SK-N-SH treated with all-trans-retinoic acid at 6 μM for 48 hours (cell line): ENCODE measurements around the gene AMIGO3.

Experiments
- ATAC-seq: fragments of 200-7000 bp; cut with Tn5 transposase; 3 replicates; pipeline ENCODE4 v1.9.1; 2020; ENCODE audit warnings: mild to moderate bottlenecking, moderate library complexity
- ARNTL ChIP-seq: fragments of 450-650 bp; formaldehyde crosslinking; IDR thresholded peaks from 2 replicates; pipeline ENCODE4 v1.5.0; 2020; ENCODE audit warnings: low read depth, mild to moderate bottlenecking, moderate library complexity, borderline replicate concordance
- BACH2 ChIP-seq: fragments of 250-450 bp; sonication (Bioruptor Pico); IDR thresholded peaks from 2 replicates; pipeline ENCODE4 v1.9.0; 2021; ENCODE audit warnings: mild to moderate bottlenecking, borderline replicate concordance
- CSDC2 ChIP-seq: fragments of 250-450 bp; sonication (Bioruptor Pico); IDR thresholded peaks from 2 replicates; pipeline ENCODE4 v1.5.0; 2020; ENCODE audit warnings: mild to moderate bottlenecking, moderate library complexity
- ESRRG ChIP-seq: fragments of 250-450 bp; sonication (Bioruptor Pico); IDR thresholded peaks from 2 replicates; pipeline ENCODE4 v1.6.1; 2021; ENCODE audit warnings: mild to moderate bottlenecking
- GLIS3 ChIP-seq: fragments of 250-450 bp; sonication (Bioruptor Pico); IDR thresholded peaks from 2 replicates; pipeline ENCODE4 v1.5.0; 2020; ENCODE audit warnings: mild to moderate bottlenecking, moderate library complexity
- ISL1 ChIP-seq: fragments of 250-450 bp; sonication (Bioruptor Pico); IDR thresholded peaks from 2 replicates; pipeline ENCODE4 v2.1.2; 2022; ENCODE audit warnings: mild to moderate bottlenecking, moderate library complexity
- OSR1 ChIP-seq: fragments of 250-450 bp; sonication (Bioruptor Pico); IDR thresholded peaks from 2 replicates; pipeline ENCODE4 v1.8.0; 2022; ENCODE audit warnings: moderate library complexity, mild to moderate bottlenecking, inconsistent platforms
- PPARA ChIP-seq: fragments of 250-450 bp; sonication (Bioruptor Pico); IDR thresholded peaks from 2 replicates; pipeline ENCODE4 v1.5.0; 2020; ENCODE audit warnings: mild to moderate bottlenecking, borderline replicate concordance
- RARB ChIP-seq: fragments of 250-450 bp; sonication (Bioruptor Pico); IDR thresholded peaks from 2 replicates; pipeline ENCODE4 v1.8.0; 2021; ENCODE audit warnings: mild to moderate bottlenecking, moderate library complexity
- SNAI2 ChIP-seq: fragments of 250-450 bp; sonication (Bioruptor Pico); IDR thresholded peaks from 2 replicates; pipeline ENCODE4 v1.5.0; 2020; ENCODE audit warnings: mild to moderate bottlenecking, moderate library complexity
- TCF4 ChIP-seq: fragments of 250-450 bp; sonication (Bioruptor Pico); IDR thresholded peaks from 2 replicates; pipeline ENCODE4 v1.8.0; 2021; ENCODE audit warnings: mild to moderate bottlenecking, moderate library complexity, borderline replicate concordance
- TOX ChIP-seq: fragments of 250-450 bp; sonication (Bioruptor Pico); IDR thresholded peaks from 2 replicates; pipeline ENCODE4 v1.8.0; 2021; ENCODE audit warnings: mild to moderate bottlenecking, moderate library complexity, borderline replicate concordance
- ZC3H10 ChIP-seq: fragments of 250-450 bp; sonication (Bioruptor Pico); IDR thresholded peaks from 2 replicates; pipeline ENCODE4 v1.5.1; 2021; ENCODE audit warnings: mild to moderate bottlenecking, moderate library complexity
- ZFP3 ChIP-seq: fragments of 250-450 bp; sonication (Bioruptor Pico); IDR thresholded peaks from 2 replicates; pipeline ENCODE4 v1.5.0; 2020; ENCODE audit warnings: mild to moderate bottlenecking, moderate library complexity
- ZFP30 ChIP-seq: fragments of 450-650 bp; formaldehyde crosslinking; IDR thresholded peaks from 2 replicates; pipeline ENCODE4 v1.5.0; 2022; ENCODE audit warnings: mild to moderate bottlenecking, moderate library complexity
- ZNF565 ChIP-seq: fragments of 450-650 bp; formaldehyde crosslinking; conservative IDR thresholded peaks from 2 replicates; pipeline ENCODE4 v1.5.0; 2020; ENCODE audit warnings: low read depth, mild to moderate bottlenecking, moderate library complexity
- ZNF70 ChIP-seq: fragments of 450-650 bp; formaldehyde crosslinking; IDR thresholded peaks from 2 replicates; pipeline ENCODE4 v1.5.0; 2020; ENCODE audit warnings: mild to moderate bottlenecking, moderate library complexity
- TF ChIP-seq, protein P1 (sequence below): fragments of 250-450 bp; sonication (Bioruptor Pico); IDR thresholded peaks from 2 replicates; pipeline ENCODE4 v1.8.0; 2020; ENCODE audit warnings: mild to moderate bottlenecking, moderate library complexity, borderline replicate concordance
- TF ChIP-seq, protein P2 (sequence below): fragments of 250-450 bp; sonication (Bioruptor Pico); IDR thresholded peaks from 2 replicates; pipeline ENCODE4 v1.8.0; 2021; ENCODE audit warnings: low read depth, mild to moderate bottlenecking, moderate library complexity, borderline replicate concordance
- TF ChIP-seq, protein P3 (sequence below): fragments of 250-450 bp; sonication (Bioruptor Pico); IDR thresholded peaks from 2 replicates; pipeline ENCODE4 v1.5.1; 2021; ENCODE audit warnings: mild to moderate bottlenecking, moderate library complexity
- TF ChIP-seq, protein P4 (sequence below): fragments of 250-450 bp; sonication (Bioruptor Pico); IDR thresholded peaks from 2 replicates; pipeline ENCODE4 v1.5.1; 2020; ENCODE audit warnings: low read depth, mild to moderate bottlenecking, moderate library complexity
- TF ChIP-seq, protein P5 (sequence below): fragments of 250-450 bp; sonication (Bioruptor Pico); IDR thresholded peaks from 2 replicates; pipeline ENCODE4 v1.5.0; 2020; ENCODE audit warnings: mild to moderate bottlenecking, moderate library complexity

AMIGO3 gene

DNA sequence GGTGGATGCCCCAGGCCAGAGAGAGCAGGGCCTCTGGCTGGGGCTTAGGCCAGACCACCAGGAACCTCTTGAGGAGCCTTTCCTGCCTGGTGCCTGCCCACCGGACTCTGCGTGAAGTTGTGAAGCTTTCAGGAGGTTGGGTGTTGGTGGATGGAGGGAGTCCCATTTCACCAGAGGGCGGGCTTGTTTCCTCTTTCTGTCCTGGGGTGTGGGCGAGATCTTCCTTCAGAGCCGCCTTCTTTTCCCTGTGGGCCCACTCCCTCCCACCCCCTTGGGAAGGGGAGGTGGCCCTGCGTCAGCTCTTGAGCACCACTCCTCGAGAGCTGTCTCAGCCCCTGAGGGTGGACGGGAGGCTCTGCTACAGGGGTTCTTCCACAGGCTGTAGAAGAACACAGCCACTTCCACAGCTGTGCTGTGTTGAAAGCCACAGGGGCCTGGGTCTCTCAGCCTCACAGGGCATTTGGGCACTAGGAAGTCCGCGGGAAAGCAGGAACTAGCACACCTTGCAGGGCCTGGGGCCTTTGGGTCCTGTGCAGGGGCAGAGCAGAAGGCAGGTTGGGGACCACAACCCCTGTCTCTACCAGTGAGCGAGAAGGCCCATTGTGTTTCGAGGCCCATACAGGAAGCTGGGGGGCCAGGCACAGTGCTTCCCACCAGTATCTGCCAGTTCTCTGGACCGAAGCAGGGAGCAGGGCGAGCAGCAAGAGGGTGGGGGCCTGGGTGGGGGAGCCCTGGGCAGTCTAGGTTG, 2.1 kb downstream of the AMIGO3 start:
- no peak for TF ChIP-seq ARNTL
- no peak for TF ChIP-seq RARB
- ATAC-seq = no peak

DNA sequence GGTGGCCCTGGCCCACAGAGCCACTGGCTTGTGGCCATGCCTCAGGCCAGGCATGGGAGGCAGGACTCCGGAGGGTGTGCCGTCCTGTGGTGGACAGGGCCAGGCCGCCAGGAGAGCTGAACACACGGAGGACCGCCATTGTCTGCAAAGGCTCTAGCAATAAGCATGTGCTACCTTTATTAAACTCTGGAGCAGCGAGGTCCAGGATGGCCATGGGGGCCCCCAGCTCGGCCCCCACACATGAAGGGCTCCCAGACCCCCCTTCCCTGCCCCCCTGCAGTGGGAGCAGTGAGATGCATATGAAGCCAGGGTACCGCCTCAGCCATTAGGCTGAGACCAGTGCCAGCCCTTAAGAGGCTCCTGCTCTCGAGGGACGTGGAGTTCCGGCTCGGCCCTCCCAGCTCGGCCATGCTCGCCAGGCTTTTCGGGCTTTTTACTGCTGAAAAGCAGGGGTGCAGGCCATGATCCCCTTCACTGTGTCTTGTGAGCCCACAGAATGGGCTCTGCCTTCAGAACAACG, 2.7 kb downstream of the AMIGO3 start:
- ATAC-seq = no peak
- TF ChIP-seq SNAI2 (CRISPR knock-in tag) = no peak

DNA sequence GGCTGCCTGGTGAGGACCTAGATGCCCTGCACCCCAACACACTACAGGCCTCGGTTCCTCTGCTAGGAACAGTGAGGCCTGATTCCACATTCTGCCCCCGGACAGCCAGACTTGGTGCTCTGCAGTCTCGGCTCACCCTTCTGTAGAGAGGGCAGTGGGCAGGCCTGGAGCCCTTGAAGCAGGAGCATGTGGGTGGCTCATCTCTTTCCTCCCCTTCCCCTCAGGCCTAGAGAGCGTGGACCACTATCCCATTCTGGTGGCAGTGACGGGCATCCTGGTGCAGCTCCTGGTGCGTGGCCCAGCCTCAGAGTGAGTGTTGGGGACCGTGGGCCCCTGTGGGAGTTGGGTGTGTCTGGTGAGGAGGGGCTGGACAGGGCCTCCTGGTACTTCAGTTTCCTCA, 3.3 kb downstream of the AMIGO3 start:
- TF ChIP-seq TOX (CRISPR knock-in tag) (no peak), TCF4 (CRISPR knock-in tag) (no peak), ZFP3 (CRISPR knock-in tag) (no peak), ZFP30 (CRISPR knock-in tag) (no peak), BACH2 (CRISPR knock-in tag) (no peak), ISL1 (CRISPR knock-in tag) (no peak)
- TF ChIP-seq, protein P1, sequence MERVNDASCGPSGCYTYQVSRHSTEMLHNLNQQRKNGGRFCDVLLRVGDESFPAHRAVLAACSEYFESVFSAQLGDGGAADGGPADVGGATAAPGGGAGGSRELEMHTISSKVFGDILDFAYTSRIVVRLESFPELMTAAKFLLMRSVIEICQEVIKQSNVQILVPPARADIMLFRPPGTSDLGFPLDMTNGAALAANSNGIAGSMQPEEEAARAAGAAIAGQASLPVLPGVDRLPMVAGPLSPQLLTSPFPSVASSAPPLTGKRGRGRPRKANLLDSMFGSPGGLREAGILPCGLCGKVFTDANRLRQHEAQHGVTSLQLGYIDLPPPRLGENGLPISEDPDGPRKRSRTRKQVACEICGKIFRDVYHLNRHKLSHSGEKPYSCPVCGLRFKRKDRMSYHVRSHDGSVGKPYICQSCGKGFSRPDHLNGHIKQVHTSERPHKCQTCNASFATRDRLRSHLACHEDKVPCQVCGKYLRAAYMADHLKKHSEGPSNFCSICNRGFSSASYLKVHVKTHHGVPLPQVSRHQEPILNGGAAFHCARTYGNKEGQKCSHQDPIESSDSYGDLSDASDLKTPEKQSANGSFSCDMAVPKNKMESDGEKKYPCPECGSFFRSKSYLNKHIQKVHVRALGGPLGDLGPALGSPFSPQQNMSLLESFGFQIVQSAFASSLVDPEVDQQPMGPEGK (CRISPR knock-in tag) = no peak
- TF ChIP-seq, protein P2, sequence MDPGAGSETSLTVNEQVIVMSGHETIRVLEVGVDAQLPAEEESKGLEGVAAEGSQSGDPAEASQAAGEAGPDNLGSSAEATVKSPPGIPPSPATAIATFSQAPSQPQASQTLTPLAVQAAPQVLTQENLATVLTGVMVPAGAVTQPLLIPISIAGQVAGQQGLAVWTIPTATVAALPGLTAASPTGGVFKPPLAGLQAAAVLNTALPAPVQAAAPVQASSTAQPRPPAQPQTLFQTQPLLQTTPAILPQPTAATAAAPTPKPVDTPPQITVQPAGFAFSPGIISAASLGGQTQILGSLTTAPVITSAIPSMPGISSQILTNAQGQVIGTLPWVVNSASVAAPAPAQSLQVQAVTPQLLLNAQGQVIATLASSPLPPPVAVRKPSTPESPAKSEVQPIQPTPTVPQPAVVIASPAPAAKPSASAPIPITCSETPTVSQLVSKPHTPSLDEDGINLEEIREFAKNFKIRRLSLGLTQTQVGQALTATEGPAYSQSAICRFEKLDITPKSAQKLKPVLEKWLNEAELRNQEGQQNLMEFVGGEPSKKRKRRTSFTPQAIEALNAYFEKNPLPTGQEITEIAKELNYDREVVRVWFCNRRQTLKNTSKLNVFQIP (CRISPR knock-in tag) = no peak
- TF ChIP-seq, all 23 proteins: peak for 0
- no peak for ATAC-seq

DNA sequence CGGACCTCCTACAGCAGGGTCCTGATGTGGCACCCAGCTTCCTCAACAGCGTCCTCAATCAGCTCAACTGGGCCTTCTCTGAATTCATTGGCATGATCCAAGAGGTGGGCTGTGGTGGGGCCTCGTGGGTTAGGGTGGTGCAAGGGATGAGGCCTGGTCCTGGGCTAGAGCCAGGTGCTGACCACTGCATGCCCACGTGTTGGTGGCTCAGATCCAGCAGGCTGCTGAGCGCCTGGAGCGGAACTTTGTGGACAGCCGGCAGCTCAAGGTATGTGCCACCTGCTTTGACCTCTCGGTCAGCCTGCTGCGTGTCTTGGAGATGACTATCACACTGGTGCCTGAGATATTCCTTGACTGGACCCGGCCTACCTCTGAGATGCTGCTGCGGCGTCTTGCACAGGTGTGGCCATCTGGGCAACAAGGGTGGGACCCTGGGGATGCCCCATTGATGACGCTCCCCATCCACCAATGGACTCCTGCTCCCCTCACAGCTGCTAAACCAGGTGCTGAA, 3.8 kb downstream of the AMIGO3 start:
- TF ChIP-seq ZNF70 (CRISPR knock-in tag) (no peak), GLIS3 (no peak), BACH2 (CRISPR knock-in tag) (no peak), ISL1 (CRISPR knock-in tag) (no peak), PPARA (no peak), ZNF565 (CRISPR knock-in tag) (no peak), ESRRG (CRISPR knock-in tag) (no peak), TOX (CRISPR knock-in tag) (no peak), RARB (no peak), ZC3H10 (no peak), OSR1 (no peak), ARNTL (no peak), ZFP3 (CRISPR knock-in tag) (no peak), SNAI2 (CRISPR knock-in tag) (no peak), ZFP30 (CRISPR knock-in tag) (no peak), CSDC2 (CRISPR knock-in tag) (no peak)
- TF ChIP-seq, protein P2 (CRISPR knock-in tag) = no peak
- TF ChIP-seq, protein P3, sequence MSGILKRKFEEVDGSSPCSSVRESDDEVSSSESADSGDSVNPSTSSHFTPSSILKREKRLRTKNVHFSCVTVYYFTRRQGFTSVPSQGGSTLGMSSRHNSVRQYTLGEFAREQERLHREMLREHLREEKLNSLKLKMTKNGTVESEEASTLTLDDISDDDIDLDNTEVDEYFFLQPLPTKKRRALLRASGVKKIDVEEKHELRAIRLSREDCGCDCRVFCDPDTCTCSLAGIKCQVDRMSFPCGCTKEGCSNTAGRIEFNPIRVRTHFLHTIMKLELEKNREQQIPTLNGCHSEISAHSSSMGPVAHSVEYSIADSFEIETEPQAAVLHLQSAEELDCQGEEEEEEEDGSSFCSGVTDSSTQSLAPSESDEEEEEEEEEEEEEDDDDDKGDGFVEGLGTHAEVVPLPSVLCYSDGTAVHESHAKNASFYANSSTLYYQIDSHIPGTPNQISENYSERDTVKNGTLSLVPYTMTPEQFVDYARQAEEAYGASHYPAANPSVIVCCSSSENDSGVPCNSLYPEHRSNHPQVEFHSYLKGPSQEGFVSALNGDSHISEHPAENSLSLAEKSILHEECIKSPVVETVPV (CRISPR knock-in tag) = no peak
- TF ChIP-seq, protein P4, sequence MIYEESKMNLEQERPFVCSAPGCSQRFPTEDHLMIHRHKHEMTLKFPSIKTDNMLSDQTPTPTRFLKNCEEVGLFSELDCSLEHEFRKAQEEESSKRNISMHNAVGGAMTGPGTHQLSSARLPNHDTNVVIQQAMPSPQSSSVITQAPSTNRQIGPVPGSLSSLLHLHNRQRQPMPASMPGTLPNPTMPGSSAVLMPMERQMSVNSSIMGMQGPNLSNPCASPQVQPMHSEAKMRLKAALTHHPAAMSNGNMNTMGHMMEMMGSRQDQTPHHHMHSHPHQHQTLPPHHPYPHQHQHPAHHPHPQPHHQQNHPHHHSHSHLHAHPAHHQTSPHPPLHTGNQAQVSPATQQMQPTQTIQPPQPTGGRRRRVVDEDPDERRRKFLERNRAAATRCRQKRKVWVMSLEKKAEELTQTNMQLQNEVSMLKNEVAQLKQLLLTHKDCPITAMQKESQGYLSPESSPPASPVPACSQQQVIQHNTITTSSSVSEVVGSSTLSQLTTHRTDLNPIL (CRISPR knock-in tag) = no peak
- TF ChIP-seq, protein P5, sequence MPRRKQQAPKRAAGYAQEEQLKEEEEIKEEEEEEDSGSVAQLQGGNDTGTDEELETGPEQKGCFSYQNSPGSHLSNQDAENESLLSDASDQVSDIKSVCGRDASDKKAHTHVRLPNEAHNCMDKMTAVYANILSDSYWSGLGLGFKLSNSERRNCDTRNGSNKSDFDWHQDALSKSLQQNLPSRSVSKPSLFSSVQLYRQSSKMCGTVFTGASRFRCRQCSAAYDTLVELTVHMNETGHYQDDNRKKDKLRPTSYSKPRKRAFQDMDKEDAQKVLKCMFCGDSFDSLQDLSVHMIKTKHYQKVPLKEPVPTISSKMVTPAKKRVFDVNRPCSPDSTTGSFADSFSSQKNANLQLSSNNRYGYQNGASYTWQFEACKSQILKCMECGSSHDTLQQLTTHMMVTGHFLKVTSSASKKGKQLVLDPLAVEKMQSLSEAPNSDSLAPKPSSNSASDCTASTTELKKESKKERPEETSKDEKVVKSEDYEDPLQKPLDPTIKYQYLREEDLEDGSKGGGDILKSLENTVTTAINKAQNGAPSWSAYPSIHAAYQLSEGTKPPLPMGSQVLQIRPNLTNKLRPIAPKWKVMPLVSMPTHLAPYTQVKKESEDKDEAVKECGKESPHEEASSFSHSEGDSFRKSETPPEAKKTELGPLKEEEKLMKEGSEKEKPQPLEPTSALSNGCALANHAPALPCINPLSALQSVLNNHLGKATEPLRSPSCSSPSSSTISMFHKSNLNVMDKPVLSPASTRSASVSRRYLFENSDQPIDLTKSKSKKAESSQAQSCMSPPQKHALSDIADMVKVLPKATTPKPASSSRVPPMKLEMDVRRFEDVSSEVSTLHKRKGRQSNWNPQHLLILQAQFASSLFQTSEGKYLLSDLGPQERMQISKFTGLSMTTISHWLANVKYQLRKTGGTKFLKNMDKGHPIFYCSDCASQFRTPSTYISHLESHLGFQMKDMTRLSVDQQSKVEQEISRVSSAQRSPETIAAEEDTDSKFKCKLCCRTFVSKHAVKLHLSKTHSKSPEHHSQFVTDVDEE = no peak
- no peak for ATAC-seq
